ENCODE results near the gene FAM234A.
"Not testable (repeated sequence)": the region's sequence is repeated elsewhere in the genome, so short reads cannot be mapped to it uniquely, and the experiment has no call there.

FAM234A gene

DNA sequence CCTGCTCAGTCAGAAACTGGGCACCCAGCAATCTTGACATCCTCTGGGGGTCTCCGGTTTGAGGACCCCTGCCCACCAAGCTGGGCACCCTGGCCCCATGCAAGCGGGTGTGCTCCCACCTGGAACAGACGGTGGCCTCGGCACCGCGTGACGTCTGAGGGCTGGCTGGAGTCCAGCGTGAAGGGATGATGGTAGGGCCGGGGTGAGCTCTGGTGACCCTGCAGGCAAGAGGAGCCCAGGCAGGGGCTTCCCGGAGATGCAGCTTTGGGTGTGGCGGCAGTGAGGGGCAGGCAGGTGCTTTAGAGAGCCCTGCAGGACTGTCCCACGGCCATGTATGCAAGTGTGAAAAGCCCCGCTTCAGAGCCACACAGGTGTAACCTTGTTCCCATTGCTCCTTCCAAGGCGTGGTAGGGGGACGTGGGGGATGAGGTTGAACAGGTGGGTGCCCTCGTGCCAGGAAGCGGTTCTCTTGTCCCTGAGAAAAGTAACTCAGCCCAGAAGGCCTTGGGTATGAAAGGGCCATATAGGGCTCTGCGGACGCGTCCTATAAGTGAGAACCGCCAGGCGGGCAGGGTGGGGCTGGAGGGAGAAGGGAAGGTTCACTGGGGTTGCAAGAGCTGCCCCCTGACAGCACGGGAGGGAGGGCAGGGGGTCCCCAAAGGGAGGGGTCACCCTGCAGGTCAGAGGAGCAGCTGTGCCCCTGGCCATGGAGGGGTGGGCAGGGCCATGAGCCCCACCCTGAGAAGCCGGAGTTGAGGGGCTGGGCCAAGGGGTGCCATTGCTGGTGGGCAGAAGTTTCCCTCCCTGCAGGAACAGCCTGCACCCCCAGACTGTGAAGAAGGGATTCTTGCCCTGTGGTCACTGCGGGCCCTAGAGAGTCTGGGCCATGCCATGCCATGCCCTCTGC is 31.9 kb downstream of the FAM234A start:
- no peak for DNase-seq

DNA sequence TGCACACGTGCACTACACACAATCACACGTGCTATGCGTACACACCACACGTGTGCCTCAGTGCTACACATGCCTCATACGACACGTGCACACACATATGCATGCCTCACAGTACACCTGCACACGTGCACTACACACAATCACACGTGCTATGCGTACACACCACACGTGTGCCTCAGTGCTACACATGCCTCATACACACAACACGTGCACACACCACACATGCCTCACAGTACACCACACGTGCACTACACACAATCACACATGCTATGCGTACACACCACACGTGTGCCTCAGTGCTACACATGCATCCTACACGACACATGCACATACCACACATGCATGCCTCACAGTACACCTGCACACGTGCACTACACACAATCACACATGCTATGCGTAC is 32.9 kb downstream of the FAM234A start:
- not testable (repeated sequence) for DNase-seq

DNA sequence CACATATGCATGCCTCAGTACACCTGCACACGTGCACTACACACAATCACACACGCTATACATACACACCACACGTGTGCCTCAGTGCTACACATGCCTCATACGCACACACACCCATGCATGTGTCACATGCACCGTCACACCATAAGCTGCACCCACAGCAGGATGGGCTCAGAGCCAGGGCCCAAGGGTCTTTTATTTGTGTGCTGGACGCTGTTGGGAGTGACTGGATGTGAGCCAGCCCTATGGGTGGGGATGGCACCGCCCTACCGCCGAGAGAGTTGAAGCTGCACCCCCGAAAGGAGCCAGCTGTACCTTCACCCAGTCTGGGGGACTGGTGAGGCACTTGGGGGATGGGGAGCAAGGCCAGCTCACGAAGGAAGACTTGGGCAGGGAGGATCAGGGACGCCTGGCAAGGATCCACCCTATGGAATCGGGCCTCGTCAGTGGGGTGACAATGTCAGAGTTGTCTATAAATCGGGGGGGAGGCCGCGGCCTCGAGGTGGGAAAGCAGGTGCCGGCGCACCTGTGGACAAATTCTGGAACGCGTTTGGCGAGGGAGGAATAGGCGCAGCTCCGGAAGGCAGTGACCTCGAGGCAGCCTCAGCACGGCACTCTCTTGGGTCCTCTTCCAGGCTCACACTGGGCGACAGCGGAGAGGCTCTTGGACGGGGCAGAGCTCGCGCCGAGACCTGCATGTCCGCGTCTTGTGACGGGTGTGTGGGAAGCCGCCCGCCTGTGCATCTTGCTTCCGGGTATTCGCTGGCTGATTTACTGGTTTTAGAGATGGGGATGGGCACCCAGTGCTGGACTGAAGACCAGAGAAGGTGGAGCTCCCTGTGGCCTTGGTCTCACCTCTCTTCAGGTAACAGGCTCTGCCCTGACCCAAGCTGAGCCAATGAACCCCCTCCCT is 33.8 kb downstream of the FAM234A start:
- no peak for DNase-seq

- no peak for DNase-seq
Measured at GRCh38 chr16:269061-269796, 34.6 kb downstream of the FAM234A start.

GRCh38 chr16:270381-271255 is 36.0 kb downstream of the FAM234A start:
- DNase-seq: no peak

DNA sequence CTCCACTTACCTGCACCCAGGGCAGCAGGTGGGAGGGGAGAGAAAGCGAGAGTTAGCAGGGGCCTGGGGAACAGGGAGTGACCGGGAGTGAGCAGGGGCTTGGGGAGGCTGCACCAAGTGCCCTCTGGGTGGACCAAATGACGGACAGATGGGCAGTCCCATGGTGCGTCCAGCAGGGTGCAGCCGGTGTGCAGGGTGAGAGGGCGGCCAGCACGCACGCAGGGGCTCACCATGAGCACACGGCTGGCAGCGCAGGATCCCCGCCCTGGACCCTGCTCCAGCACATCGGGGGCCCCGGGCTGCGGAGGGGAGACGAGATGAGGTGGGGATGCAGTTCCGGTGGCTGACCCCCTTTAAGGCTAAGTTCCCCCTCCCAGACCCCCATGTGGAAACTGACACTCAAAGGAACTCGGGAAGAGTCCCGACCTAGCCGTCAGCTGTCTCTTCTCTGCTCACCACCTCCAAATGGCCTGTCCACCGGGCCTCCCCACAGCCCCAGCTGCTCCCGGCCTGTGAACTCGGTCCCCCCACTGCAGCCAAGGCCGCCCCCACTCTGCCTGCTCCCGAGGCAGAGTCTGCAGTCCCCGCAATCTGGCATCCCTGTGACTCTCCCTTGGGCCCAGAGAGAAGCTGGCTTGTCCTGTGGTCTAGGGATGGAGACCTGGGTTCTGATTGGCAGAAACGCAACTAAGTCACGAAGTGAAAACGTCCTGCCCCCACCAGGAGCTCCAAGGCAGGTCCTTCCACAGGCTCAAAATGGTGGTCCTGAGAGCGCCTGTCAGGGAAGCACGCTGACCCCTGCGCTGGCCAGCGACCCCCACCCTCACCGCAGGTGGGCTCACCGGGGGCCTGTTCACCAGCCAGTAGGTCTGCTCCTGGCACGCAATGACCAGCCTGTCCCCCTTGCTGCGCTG is 38.3 kb downstream of the FAM234A start:
- no peak for DNase-seq

- DNase-seq: no peak
Measured at GRCh38 chr16:273547-274421, 39.2 kb downstream of the FAM234A start.

- no peak for DNase-seq
Measured at GRCh38 chr16:275041-275641, 40.5 kb downstream of the FAM234A start.

DNA sequence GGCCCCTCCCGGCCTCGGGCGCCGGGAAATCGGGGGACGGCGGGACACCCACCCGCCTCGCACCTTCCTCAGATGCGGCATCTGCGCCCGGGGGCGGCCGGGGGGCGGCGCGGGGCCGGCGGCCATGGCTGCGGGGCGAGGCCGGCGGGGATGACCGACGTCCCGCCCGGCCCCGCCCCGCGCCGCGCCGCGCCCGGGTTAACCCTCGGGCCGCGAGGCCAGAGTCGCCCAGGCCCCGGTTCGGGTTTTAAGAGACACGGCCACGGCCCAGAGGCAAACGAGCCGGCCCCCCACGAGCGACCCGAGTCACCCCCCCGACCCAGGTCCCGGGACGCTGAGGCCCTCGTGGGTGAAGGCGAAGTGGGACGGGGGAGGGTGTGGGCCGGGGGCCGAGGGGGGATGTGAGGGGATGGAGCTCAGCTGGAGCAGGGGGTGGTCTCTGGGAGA is 41.2 kb downstream of the FAM234A start, which contains the start of gene RGS11:
RGS11 (minus strand) TSS at position 159 of the 447 bp plus-strand sequence; CDS start at position 126, 33 bp downstream.
- DNase-seq: no peak

DNA sequence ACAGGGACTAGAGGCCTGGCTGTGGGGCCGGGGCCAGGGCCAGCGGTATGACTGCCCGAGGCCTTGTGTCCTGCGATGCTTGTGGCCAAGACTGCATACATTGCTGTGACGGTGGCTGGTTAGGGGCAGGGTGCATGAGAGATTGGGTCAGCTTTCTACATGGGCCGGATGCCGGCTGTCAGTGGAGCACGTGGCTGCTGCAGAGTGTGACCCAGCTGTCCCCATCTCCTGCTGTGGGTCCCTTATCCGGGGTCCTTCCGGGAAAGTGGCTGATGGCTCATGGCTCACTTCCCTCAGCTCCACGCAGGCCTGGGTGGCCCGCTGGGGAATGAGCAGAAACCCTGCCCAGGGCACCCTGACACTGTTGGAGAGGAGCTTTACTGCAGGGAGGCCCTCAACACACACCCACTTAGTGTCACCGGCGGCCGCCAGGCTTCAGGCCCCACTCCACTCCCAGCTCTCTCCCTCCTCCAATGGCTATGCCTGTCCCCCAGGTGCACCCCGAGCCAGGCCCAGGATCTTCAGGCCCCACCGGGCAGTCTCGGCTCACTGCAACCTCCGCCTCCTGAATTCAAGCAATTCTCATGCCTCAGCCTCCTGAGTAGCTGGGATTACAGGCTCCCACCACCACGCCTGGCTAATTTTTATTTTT is 41.9 kb downstream of the FAM234A start:
- DNase-seq: no peak

- no peak for DNase-seq
Measured at GRCh38 chr16:278863-279366, 44.3 kb downstream of the FAM234A start.

- no peak for DNase-seq
Measured at GRCh38 chr16:279531-279930, 44.9 kb downstream of the FAM234A start.

DNA sequence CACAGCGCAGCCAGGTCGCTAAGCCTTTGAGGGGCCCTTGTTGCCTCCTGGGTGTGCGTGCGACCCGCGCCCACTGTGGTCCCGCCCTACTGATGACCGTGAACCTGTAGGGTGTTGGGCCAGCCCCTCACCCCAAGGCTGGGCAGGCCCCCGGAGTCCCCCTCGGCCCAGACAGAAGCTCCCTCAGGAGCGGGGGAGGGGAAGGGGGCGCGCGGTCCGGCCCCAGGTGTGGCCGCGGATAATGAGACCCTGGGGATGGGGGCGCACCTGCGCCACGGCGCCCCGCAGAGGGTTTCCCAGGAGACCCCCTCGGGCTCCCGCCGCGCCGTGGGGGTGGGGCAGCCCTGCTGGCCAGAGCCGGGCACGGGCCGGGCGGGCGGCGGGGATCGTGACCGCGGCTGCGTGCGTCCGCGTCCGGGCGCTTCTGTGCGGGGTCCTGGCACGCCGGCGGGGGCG is 45.4 kb downstream of the FAM234A start:
- DNase-seq: no peak

DNA sequence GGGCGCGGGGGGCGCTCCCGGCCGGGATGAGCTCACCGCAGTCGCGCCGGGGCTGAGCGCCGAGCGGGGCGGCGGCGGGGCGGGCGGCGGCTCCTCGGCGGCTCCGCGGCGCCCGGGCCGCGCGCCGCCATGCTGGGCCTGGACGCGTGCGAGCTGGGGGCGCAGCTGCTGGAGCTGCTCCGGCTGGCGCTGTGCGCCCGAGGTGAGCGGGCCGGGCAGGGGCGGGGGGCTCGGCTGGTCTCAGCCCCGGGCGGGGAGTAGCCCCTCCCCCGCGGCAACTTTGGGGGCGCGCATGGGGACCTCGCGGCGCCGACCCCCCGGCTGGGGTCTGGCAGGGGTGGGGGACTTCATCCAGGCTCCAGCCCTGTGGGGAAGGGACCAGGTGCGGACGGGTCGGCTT is 45.9 kb downstream of the FAM234A start, which contains the start of gene ARHGDIG:
ARHGDIG (plus strand) TSS at position 40 of the 400 bp plus-strand sequence; CDS start at position 130, 90 bp downstream.
- DNase-seq: no peak

GRCh38 chr16:280991-281659 is 46.5 kb downstream of the FAM234A start:
- no peak for DNase-seq

GRCh38 chr16:281660-282255 is 47.1 kb downstream of the FAM234A start:
- no peak for DNase-seq

GRCh38 chr16:282491-282890 is 47.9 kb downstream of the FAM234A start:
- DNase-seq: no peak

All from SIG-M5 (cell line).